Adipose tissue (tissue), 3 donors: ENCODE data around the gene AKT1S1. TPM values are rescaled to one million over a fixed set of nuclear protein-coding genes. Genes with fewer than 3 reads are reported as not detected.

Experiments
- H3K27ac ChIP-seq: one replicate; pipeline ENCODE4 v1.5.1; 2013; ENCODE audit warnings: low read depth, low read length
- WGBS, 3 donors: extraction: QIAGEN DNeasy Blood & Tissue Kit; methylation state at CpG; one replicate each; pipeline ENCODE4 v1.1.7; 2013; 5-methylcytosine and 5-hydroxymethylcytosine counted together
- polyA plus RNA-seq, 3 donors: library from polyadenylated mRNA; stranded (reverse); fragments of 200-250 nt; gene quantifications; one replicate each; pipeline ENCODE4 v1.2.3, GENCODE V29; 2013
- donor health status: healthy with polysubstance abuse.
- donor health status: Bipolar disorder and iron deficiency.
- donor health status: healthy.

The AKT1S1 gene
- polyA plus RNA-seq, 3 donors = 21.6 to 43.5 (median 41.7) TPM

GRCh38 chr19:49860336-49861102, 16.6 kb downstream of the AKT1S1 start:
- 65 to 81% (median 79%) methylated on average over 17 of the region's 17 CpGs for WGBS, 3 donors
- H3K27ac ChIP-seq = no peak overlapping the region

GRCh38 chr19:49859682-49860335, 17.3 kb downstream of the AKT1S1 start:
- 81 to 87% (median 84%) methylated on average over 22 of the region's 22 CpGs for WGBS, 3 donors
- no peak overlapping the region for H3K27ac ChIP-seq

- no peak overlapping the region for H3K27ac ChIP-seq
- WGBS, 3 donors = 88 to 89% (median 88%) methylated on average over 36 to 37 of the region's 37 CpGs
Measured at GRCh38 chr19:49858088-49858985, 18.8 kb downstream of the AKT1S1 start.

GRCh38 chr19:49857838-49858087, 19.4 kb downstream of the AKT1S1 start:
- no peak overlapping the region for H3K27ac ChIP-seq
- 82 to 87% (median 83%) methylated on average over 4 to 5 of the region's 5 CpGs for WGBS, 3 donors

- 91 to 93% (median 91%) methylated on average over 23 to 26 of the region's 26 CpGs for WGBS, 3 donors
- H3K27ac ChIP-seq = no peak overlapping the region
Measured at GRCh38 chr19:49857061-49857837, 19.9 kb downstream of the AKT1S1 start.

- WGBS, 3 donors = 88 to 92% (median 92%) methylated on average over 17 to 18 of the region's 18 CpGs
- no peak overlapping the region for H3K27ac ChIP-seq
Measured at GRCh38 chr19:49856574-49857021, 20.6 kb downstream of the AKT1S1 start.

- no peak overlapping the region for H3K27ac ChIP-seq
- 78 to 86% (median 81%) methylated on average over 21 of the region's 21 CpGs for WGBS, 3 donors
Measured at GRCh38 chr19:49855676-49856573, 21.2 kb downstream of the AKT1S1 start.

- 91 to 92% (median 91%) methylated on average over 12 of the region's 12 CpGs for WGBS, 3 donors
- no peak overlapping the region for H3K27ac ChIP-seq
Measured at GRCh38 chr19:49855277-49855675, 21.9 kb downstream of the AKT1S1 start.

GRCh38 chr19:49854378-49855263, 22.5 kb downstream of the AKT1S1 start:
- no peak overlapping the region for H3K27ac ChIP-seq
- 87 to 88% (median 88%) methylated on average over 35 to 39 of the region's 39 CpGs for WGBS, 3 donors

GRCh38 chr19:49853852-49854377, 23.2 kb downstream of the AKT1S1 start:
- no peak overlapping the region for H3K27ac ChIP-seq
- 80 to 91% (median 88%) methylated on average over 9 to 10 of the region's 10 CpGs for WGBS, 3 donors

- 67 to 81% (median 77%) methylated on average over 14 of the region's 14 CpGs for WGBS, 3 donors
- no peak overlapping the region for H3K27ac ChIP-seq
Measured at GRCh38 chr19:49852631-49853126, 24.5 kb downstream of the AKT1S1 start.

- H3K27ac ChIP-seq = peak overlapping the region; percentile 3
- WGBS, 3 donors = 2 to 3% (median 2%) methylated on average over 57 to 76 of the region's 78 CpGs
Measured at GRCh38 chr19:49851456-49852259, 25.5 kb downstream of the AKT1S1 start.

GRCh38 chr19:49850487-49851342, 26.4 kb downstream of the AKT1S1 start, which contains the start of gene PTOV1:
PTOV1 (plus strand) TSS chr19:49851159.
- WGBS, 3 donors = 0 to 1% (median 1%) methylated on average over 71 to 98 of the region's 98 CpGs
- H3K27ac ChIP-seq = peak within 1 kb of the TSS; percentile 93

GRCh38 chr19:49850221-49850486, 27.0 kb downstream of the AKT1S1 start:
- WGBS, 3 donors = 50 to 63% (median 63%) methylated on average over 12 of the region's 12 CpGs
- no peak overlapping the region for H3K27ac ChIP-seq
